Thyroid gland (tissue), 4 donors: ENCODE data around the gene KCNH5. TPM values are rescaled to one million over a fixed set of nuclear protein-coding genes. Genes with fewer than 3 reads are reported as not detected.
"Not testable (repeated sequence)": the region's sequence is repeated elsewhere in the genome, so short reads cannot be mapped to it uniquely, and the experiment has no call there.

ENCODE experiments used
- DNase-seq, 2 donors: peaks; one replicate each; pipeline ENCODE4 v3.0.0-alpha.2; 2019
- H3K27ac ChIP-seq, 3 donors: fragments of 200-600 bp; sonication (generic); 1 replicate in 2 of 3; 2 replicates in 1 of 3; pipeline ENCODE4 v1.5.1; 2016 to 2019; ENCODE audit warnings: mild to moderate bottlenecking in 1 of 3, moderate library complexity in 1 of 3
- H3K27me3 ChIP-seq: fragments of 200-600 bp; sonication (generic); one replicate; pipeline ENCODE4 v1.5.1; 2019
- H3K36me3 ChIP-seq, 2 donors: fragments of 200-600 bp; sonication (generic); one replicate each; pipeline ENCODE4 v1.5.1; 2016 to 2019
- H3K4me1 ChIP-seq, 2 donors: fragments of 200-600 bp; sonication (generic); one replicate each; pipeline ENCODE4 v1.5.1; 2017 to 2019
- H3K4me3 ChIP-seq, 3 donors: fragments of 200-600 bp; sonication (generic); replicated peaks in 1 of 3; 1 replicate in 2 of 3; 2 replicates in 1 of 3; pipeline ENCODE4 v1.5.1; 2016; ENCODE audit warnings: mild to moderate bottlenecking in 1 of 3
- H3K9me3 ChIP-seq: fragments of 200-600 bp; sonication (generic); one replicate; pipeline ENCODE4 v1.5.1; 2017
- CTCF ChIP-seq, 6 experiments: fragments of 200-600 bp in 3 of 6; fragments of 450-650 bp in 3 of 6; sonication (generic) in 3 of 6; IDR thresholded peaks; one replicate each; pipeline ENCODE4 v1.5.1; 2016 to 2019; ENCODE audit warnings: antibody characterized with exemption in 6 of 6, mild to moderate bottlenecking in 2 of 6, inconsistent platforms in 1 of 6, moderate library complexity in 1 of 6
- POLR2A ChIP-seq, 2 donors: fragments of 450-650 bp; IDR thresholded peaks; one replicate each; pipeline ENCODE4 v1.6.1; 2017; ENCODE audit warnings: antibody characterized with exemption in 2 of 2, mild to moderate bottlenecking in 2 of 2, moderate library complexity in 1 of 2
- WGBS, 2 donors: methylation state at CpG; one replicate each; pipeline ENCODE4 v1.1.5; 2017; 5-methylcytosine and 5-hydroxymethylcytosine counted together
- intact Hi-C: fragments of 100-400 bp; cut with DNase I; formaldehyde crosslinking; loops from one replicate; pipeline ENCODE4 v1.15.1; 2023
- total RNA-seq, 4 donors: library from RNA; depleted of rRNA; stranded (reverse); fragments of >200 nt; gene quantifications; one replicate each; pipeline ENCODE4 v1.2.3, GENCODE V29; 2016

The KCNH5 gene
- total RNA-seq, 4 donors from 2014 or later, result not detected

GRCh38 chr14:62763951-62764350 is 281.3 kb downstream of the KCNH5 start:
- no peak for TF ChIP-seq CTCF (IDR thresholded peaks at IDR 0.05)
- TF ChIP-seq POLR2A (IDR thresholded peaks at IDR 0.05), result no peak
- H3K4me1 ChIP-seq, result no peaks in the 10 kb centered on the region
- no peak overlapping the region for H3K27ac ChIP-seq
- no peaks in the 10 kb centered on the region for H3K27me3 ChIP-seq
- H3K36me3 ChIP-seq, result no peaks in the 10 kb centered on the region
- DNase-seq, result no peak
- intact Hi-C loops, result no loop called here
- H3K4me3 ChIP-seq, result no peak overlapping the region
- no peaks in the 10 kb centered on the region for H3K9me3 ChIP-seq

- Histone ChIP-seq H3K4me1 (no peaks in the 10 kb centered on the region), H3K36me3 (no peaks in the 10 kb centered on the region), H3K27me3 (no peaks in the 10 kb centered on the region), H3K4me3 (no peak overlapping the region), H3K27ac (no peak overlapping the region), H3K9me3 (no peaks in the 10 kb centered on the region)
- no peak for TF ChIP-seq POLR2A (IDR thresholded peaks at IDR 0.05)
- no peak for TF ChIP-seq CTCF (IDR thresholded peaks at IDR 0.05)
- 22 to 33% methylated on average over 2 of the region's 2 CpGs for WGBS, 2 donors
- intact Hi-C loops, result no loop called here
- no peak for DNase-seq
Observed at GRCh38 chr14:62759796-62760195, 285.5 kb downstream of the KCNH5 start.

- H3K27ac ChIP-seq, H3K27me3 ChIP-seq, intact Hi-C loops, H3K36me3 ChIP-seq, H3K4me3 ChIP-seq, H3K4me1 ChIP-seq, DNase-seq, H3K9me3 ChIP-seq: not testable (repeated sequence)
- 96 to 97% methylated on average over 11 of the region's 11 CpGs for WGBS, 2 donors
Observed at GRCh38 chr14:62746881-62747280, 298.4 kb downstream of the KCNH5 start.

GRCh38 chr14:62745496-62745895 is 299.8 kb downstream of the KCNH5 start:
- WGBS, 2 donors, result 75 to 86% methylated on average over 1 of the region's 1 CpG
- Histone ChIP-seq H3K27ac (no peak overlapping the region), H3K4me1 (no peaks in the 10 kb centered on the region), H3K9me3 (no peaks in the 10 kb centered on the region), H3K27me3 (no peaks in the 10 kb centered on the region), H3K4me3 (no peak overlapping the region), H3K36me3 (no peaks in the 10 kb centered on the region)
- intact Hi-C loops, result no loop called here
- no peak for DNase-seq
- no peak for TF ChIP-seq CTCF (IDR thresholded peaks at IDR 0.05)
- no peak for TF ChIP-seq POLR2A (IDR thresholded peaks at IDR 0.05)

GRCh38 chr14:62743560-62743959 is 301.7 kb downstream of the KCNH5 start:
- Histone ChIP-seq H3K9me3 (no peaks in the 10 kb centered on the region), H3K36me3 (no peaks in the 10 kb centered on the region), H3K27ac (no peak overlapping the region), H3K4me3 (no peak overlapping the region), H3K27me3 (no peaks in the 10 kb centered on the region), H3K4me1 (no peaks in the 10 kb centered on the region)
- TF ChIP-seq CTCF (IDR thresholded peaks at IDR 0.05) (no peak), POLR2A (IDR thresholded peaks at IDR 0.05) (no peak)
- intact Hi-C loops, result no loop called here
- DNase-seq, result no peak
- 58 to 60% methylated on average over 2 of the region's 2 CpGs for WGBS, 2 donors

GRCh38 chr14:62743118-62743517 is 302.1 kb downstream of the KCNH5 start:
- WGBS, 2 donors, result 86% methylated on average over 4 of the region's 4 CpGs
- H3K9me3 ChIP-seq, result no peaks in the 10 kb centered on the region

More at GRCh38 chr14:62743118-62743517, 302.1 kb downstream of the KCNH5 start:
- DNase-seq, result no peak
- H3K4me1 ChIP-seq, result no peaks in the 10 kb centered on the region
- TF ChIP-seq POLR2A (IDR thresholded peaks at IDR 0.05), result no peak
- TF ChIP-seq CTCF (IDR thresholded peaks at IDR 0.05), result no peak
- H3K4me3 ChIP-seq, result no peak overlapping the region
- intact Hi-C loops, result no loop called here
- no peaks in the 10 kb centered on the region for H3K27me3 ChIP-seq
- no peaks in the 10 kb centered on the region for H3K36me3 ChIP-seq
- H3K27ac ChIP-seq, result no peak overlapping the region
